Ishikawa (cell line): ENCODE results near the gene RPAP3.

Experiments used
- CEBPB ChIP-seq: IDR thresholded peaks from 2 replicates; pipeline ENCODE4 v1.6.1; 2012
- CREB1 ChIP-seq: IDR thresholded peaks from 2 replicates; pipeline ENCODE4 v1.6.1; 2012; ENCODE audit warnings: low read depth
- EGR1 ChIP-seq: IDR thresholded peaks from 2 replicates; pipeline ENCODE4 v1.6.1; 2012
- EP300 ChIP-seq: IDR thresholded peaks from 2 replicates; pipeline ENCODE4 v1.6.1; 2012; ENCODE audit warnings: borderline replicate concordance
- FOXM1 ChIP-seq: IDR thresholded peaks from 2 replicates; pipeline ENCODE4 v1.6.1; 2012; ENCODE audit warnings: low read depth, borderline replicate concordance
- NFIC ChIP-seq: IDR thresholded peaks from 2 replicates; pipeline ENCODE4 v1.6.1; 2012
- RAD21 ChIP-seq: IDR thresholded peaks from 2 replicates; pipeline ENCODE4 v1.6.1; 2012; ENCODE audit warnings: low read depth
- TAF1 ChIP-seq: IDR thresholded peaks from 2 replicates; pipeline ENCODE4 v1.6.1; 2012; ENCODE audit warnings: low read depth, mild to moderate bottlenecking
- TCF12 ChIP-seq: IDR thresholded peaks from 2 replicates; pipeline ENCODE4 v1.6.1; 2012; ENCODE audit warnings: low read depth
- TEAD4 ChIP-seq: IDR thresholded peaks from 2 replicates; pipeline ENCODE4 v1.6.1; 2012
- YY1 ChIP-seq: IDR thresholded peaks from 2 replicates; pipeline ENCODE4 v1.6.1; 2012; ENCODE audit warnings: low read depth
- ZBTB7A ChIP-seq: IDR thresholded peaks from 2 replicates; pipeline ENCODE4 v1.6.1; 2012; ENCODE audit warnings: low read depth
- TF ChIP-seq, protein P1 (sequence below): IDR thresholded peaks from 2 replicates; pipeline ENCODE4 v1.6.1; 2012; ENCODE audit warnings: low read depth, mild to moderate bottlenecking
- TF ChIP-seq, protein P2 (sequence below): IDR thresholded peaks from 2 replicates; pipeline ENCODE4 v1.6.1; 2012

- TF ChIP-seq, protein P1, sequence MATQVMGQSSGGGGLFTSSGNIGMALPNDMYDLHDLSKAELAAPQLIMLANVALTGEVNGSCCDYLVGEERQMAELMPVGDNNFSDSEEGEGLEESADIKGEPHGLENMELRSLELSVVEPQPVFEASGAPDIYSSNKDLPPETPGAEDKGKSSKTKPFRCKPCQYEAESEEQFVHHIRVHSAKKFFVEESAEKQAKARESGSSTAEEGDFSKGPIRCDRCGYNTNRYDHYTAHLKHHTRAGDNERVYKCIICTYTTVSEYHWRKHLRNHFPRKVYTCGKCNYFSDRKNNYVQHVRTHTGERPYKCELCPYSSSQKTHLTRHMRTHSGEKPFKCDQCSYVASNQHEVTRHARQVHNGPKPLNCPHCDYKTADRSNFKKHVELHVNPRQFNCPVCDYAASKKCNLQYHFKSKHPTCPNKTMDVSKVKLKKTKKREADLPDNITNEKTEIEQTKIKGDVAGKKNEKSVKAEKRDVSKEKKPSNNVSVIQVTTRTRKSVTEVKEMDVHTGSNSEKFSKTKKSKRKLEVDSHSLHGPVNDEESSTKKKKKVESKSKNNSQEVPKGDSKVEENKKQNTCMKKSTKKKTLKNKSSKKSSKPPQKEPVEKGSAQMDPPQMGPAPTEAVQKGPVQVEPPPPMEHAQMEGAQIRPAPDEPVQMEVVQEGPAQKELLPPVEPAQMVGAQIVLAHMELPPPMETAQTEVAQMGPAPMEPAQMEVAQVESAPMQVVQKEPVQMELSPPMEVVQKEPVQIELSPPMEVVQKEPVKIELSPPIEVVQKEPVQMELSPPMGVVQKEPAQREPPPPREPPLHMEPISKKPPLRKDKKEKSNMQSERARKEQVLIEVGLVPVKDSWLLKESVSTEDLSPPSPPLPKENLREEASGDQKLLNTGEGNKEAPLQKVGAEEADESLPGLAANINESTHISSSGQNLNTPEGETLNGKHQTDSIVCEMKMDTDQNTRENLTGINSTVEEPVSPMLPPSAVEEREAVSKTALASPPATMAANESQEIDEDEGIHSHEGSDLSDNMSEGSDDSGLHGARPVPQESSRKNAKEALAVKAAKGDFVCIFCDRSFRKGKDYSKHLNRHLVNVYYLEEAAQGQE: no peak
- TF ChIP-seq RAD21: no peak
- TF ChIP-seq EP300: no peak
- TF ChIP-seq NFIC: no peak
- TF ChIP-seq ZBTB7A: no peak
- TF ChIP-seq CREB1: no peak
- TF ChIP-seq YY1: no peak
- no peak for TF ChIP-seq EGR1
- TF ChIP-seq CEBPB: no peak
- TF ChIP-seq, protein P2, sequence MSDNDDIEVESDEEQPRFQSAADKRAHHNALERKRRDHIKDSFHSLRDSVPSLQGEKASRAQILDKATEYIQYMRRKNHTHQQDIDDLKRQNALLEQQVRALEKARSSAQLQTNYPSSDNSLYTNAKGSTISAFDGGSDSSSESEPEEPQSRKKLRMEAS: no peak
- TF ChIP-seq TEAD4: no peak
- TF ChIP-seq TCF12: no peak
- no peak for TF ChIP-seq TAF1
- no peak for TF ChIP-seq FOXM1
Measured at GRCh38 chr12:47698055-47698454, 7.8 kb downstream of the RPAP3 start.
